Fibroblast of lung (primary cell): ENCODE results near the gene TCFL5.

Experiments
- EZH2 ChIP-seq: IDR thresholded peaks from 2 replicates; pipeline ENCODE4 v1.5.1; 2012; ENCODE audit warnings: low read length, control low read depth, mild to moderate bottlenecking; ENCODE audit errors: missing control alignments
- TF ChIP-seq, protein P1 (sequence below), 2 donors: IDR thresholded peaks in 1 of 2; conservative IDR thresholded peaks in 1 of 2; 1 replicate in 1 of 2; 2 replicates in 1 of 2; pipeline ENCODE4 v1.5.1; 2011 to 2012; ENCODE audit warnings: low read length in 2 of 2, control low read depth in 1 of 2, inconsistent platforms in 1 of 2, low read depth in 1 of 2, mild to moderate bottlenecking in 1 of 2

DNA sequence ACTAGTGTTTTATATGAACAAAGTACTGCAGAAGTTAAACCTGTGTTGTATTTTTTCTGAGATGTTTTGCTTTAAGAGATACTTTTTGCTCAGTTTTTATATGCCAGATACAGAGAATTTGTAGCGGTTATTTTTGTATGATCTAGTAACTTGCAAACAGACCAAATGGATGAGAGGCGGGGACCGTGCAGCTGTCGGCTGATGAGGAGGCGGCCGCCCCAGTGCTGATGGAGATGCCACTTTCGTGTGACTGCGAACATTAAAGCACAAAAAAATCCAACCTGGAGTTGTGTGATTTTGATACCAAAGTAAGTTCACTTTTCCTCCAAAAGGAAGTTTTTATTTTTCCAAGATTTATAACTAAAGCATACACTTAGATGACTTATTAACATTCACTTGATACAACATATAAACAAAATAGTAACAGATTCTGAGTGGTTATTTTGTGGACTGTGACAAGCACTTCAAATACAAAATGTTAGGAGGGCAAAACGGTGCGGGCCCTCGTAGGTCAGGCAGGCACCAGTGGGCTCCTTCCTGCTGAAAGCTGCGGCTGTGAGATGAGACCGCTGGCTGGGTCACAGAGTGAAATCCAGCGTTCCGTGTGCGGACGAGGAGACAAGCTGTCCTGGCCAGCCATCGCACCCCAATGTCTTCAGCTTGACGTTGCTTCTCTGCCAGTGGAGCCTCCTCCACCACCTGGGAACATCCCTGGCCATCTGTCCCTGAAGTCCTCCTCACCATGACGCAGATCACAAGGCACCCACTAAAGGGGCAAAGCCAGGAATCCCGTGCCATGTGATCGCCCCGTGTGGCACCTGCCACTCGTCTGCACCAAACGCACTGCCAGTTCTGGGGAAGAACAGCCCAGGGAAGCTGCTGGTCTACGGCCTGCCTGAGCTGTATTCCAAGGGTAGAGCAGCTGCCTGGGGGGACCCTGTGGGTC is 61.0 kb downstream of the TCFL5 start:
- TF ChIP-seq, protein P1, sequence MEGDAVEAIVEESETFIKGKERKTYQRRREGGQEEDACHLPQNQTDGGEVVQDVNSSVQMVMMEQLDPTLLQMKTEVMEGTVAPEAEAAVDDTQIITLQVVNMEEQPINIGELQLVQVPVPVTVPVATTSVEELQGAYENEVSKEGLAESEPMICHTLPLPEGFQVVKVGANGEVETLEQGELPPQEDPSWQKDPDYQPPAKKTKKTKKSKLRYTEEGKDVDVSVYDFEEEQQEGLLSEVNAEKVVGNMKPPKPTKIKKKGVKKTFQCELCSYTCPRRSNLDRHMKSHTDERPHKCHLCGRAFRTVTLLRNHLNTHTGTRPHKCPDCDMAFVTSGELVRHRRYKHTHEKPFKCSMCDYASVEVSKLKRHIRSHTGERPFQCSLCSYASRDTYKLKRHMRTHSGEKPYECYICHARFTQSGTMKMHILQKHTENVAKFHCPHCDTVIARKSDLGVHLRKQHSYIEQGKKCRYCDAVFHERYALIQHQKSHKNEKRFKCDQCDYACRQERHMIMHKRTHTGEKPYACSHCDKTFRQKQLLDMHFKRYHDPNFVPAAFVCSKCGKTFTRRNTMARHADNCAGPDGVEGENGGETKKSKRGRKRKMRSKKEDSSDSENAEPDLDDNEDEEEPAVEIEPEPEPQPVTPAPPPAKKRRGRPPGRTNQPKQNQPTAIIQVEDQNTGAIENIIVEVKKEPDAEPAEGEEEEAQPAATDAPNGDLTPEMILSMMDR (conservative IDR thresholded peaks at IDR 0.05 in 1 of 2, IDR thresholded peaks at IDR 0.05 in 1 of 2; ENCODE audit: low read depth in 1 of 2, low read length in 2 of 2) = no peak
- TF ChIP-seq EZH2 = no peak
